ENCODE measurements around the gene ALS2CL. TPM values are rescaled to one million over a fixed set of nuclear protein-coding genes. Genes with fewer than 3 reads are reported as not detected.
"Not testable (repeated sequence)": the region's sequence is repeated elsewhere in the genome, so short reads cannot be mapped to it uniquely, and the experiment has no call there.

ALS2CL gene, protein sequence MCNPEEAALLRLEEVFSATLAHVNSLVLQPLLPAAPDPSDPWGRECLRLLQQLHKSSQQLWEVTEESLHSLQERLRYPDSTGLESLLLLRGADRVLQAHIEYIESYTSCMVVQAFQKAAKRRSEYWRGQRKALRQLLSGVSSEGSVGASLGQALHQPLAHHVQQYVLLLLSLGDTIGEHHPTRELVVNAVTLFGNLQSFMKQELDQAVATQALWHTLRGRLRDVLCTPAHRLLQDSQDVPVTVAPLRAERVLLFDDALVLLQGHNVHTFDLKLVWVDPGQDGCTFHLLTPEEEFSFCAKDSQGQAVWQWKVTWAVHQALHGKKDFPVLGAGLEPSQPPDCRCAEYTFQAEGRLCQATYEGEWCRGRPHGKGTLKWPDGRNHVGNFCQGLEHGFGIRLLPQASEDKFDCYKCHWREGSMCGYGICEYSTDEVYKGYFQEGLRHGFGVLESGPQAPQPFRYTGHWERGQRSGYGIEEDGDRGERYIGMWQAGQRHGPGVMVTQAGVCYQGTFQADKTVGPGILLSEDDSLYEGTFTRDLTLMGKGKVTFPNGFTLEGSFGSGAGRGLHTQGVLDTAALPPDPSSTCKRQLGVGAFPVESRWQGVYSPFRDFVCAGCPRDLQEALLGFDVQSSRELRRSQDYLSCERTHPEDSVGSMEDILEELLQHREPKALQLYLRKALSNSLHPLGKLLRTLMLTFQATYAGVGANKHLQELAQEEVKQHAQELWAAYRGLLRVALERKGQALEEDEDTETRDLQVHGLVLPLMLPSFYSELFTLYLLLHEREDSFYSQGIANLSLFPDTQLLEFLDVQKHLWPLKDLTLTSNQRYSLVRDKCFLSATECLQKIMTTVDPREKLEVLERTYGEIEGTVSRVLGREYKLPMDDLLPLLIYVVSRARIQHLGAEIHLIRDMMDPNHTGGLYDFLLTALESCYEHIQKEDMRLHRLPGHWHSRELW
- total RNA-seq = 1 to 10 TPM in 1 of 3 donors, under 1 TPM in 2; 0.07 to 1.3 (median 0.70) TPM
- 0.50 TPM for total RNA-seq (2013)

DNA sequence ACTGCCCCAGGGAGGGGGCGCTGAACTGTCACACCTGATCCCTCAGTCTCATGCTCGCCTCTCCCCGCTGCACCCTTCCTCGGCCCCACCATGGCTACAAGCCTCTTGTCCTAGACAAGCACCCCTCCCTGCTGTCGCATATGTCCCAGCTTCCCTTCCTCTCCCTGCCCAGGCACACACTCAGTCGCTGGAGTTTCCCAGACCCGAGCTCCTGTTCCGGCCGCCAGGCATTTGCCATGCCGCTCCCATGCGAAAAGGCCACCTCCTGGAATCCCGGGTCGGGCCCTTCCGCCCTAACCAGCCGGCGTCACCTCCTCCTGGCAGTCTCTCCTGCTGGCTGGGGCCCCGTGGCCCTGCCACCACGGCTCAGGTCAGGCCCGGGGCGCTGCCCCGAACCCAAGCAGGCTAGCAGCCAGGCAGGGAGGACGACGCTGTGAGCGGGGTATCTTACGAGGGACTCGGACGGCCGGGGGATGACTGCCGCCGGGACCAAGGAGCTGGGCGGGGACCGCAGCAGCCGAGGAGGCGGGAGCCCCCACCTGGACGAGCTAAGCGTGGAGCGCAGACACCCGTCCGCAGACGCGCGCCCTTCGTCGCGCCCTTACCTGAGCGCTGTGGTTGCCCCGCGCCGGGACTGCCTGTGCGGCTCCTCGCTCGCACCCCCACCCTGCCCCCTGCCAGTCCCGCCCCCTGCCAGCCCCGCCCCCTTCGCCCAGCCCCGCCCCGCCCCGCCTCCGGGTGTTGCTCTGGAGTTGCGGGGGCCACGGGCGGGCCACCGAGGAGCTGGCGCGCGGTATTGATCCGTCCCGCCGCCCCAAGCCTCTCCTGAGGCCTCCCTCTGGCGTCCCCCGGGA lies at the start of gene ALS2CL:
Gene ALS2CL (minus strand): TSS at position 642 of the 854 bp plus-strand sequence. CDS start 4,239 bp downstream, outside the sequence.
- H3K36me3 ChIP-seq (ENCODE audit: control insufficient read depth, insufficient read depth, low read length) = no peaks in the 10 kb centered on the region
- ATAC-seq (peak; percentile 75 to 77 (median 77)), DNase-seq (peak; percentile 43 to 86)
- Mint-ChIP-seq H3K36me3 (no peaks in the 10 kb centered on the region), H3K4me3 (peak within 1 kb of the TSS; percentile 74), H3K27ac (peak within 1 kb of the TSS in 1 of 2 donors; percentile 70), H3K9me3 (no peaks in the 10 kb centered on the region), H3K27me3 (ENCODE audit: low read depth in 2 of 2) (peaks cover 0 to 15% of the 10 kb centered on the region in 2 donors), H3K4me1 (peaks cover 4 to 32% of the 10 kb centered on the region in 2 donors)
- H3K27ac ChIP-seq (ENCODE audit: low read length) = no peak within 1 kb of the TSS
- H3K4me3 ChIP-seq (ENCODE audit: low read length) = peak within 1 kb of the TSS; percentile 41
- H3K4me1 ChIP-seq (ENCODE audit: control insufficient read depth, insufficient read depth, low read length) = peaks cover 43% of the 10 kb centered on the region
- under 1% methylated on average over 71 of the region's 71 CpGs for WGBS (ENCODE audit: insufficient coverage)
- no peaks in the 10 kb centered on the region for H3K9me3 ChIP-seq (ENCODE audit: control insufficient read depth, insufficient read depth, low read length)
- H3K27me3 ChIP-seq (ENCODE audit: control insufficient read depth, insufficient read depth, low read length) = peaks cover 13% of the 10 kb centered on the region
- TF ChIP-seq, protein P1, sequence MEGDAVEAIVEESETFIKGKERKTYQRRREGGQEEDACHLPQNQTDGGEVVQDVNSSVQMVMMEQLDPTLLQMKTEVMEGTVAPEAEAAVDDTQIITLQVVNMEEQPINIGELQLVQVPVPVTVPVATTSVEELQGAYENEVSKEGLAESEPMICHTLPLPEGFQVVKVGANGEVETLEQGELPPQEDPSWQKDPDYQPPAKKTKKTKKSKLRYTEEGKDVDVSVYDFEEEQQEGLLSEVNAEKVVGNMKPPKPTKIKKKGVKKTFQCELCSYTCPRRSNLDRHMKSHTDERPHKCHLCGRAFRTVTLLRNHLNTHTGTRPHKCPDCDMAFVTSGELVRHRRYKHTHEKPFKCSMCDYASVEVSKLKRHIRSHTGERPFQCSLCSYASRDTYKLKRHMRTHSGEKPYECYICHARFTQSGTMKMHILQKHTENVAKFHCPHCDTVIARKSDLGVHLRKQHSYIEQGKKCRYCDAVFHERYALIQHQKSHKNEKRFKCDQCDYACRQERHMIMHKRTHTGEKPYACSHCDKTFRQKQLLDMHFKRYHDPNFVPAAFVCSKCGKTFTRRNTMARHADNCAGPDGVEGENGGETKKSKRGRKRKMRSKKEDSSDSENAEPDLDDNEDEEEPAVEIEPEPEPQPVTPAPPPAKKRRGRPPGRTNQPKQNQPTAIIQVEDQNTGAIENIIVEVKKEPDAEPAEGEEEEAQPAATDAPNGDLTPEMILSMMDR (IDR thresholded peaks at IDR 0.05) = no peak
- intact Hi-C loops (cut with micrococcal nuclease) = no loop called here

DNA sequence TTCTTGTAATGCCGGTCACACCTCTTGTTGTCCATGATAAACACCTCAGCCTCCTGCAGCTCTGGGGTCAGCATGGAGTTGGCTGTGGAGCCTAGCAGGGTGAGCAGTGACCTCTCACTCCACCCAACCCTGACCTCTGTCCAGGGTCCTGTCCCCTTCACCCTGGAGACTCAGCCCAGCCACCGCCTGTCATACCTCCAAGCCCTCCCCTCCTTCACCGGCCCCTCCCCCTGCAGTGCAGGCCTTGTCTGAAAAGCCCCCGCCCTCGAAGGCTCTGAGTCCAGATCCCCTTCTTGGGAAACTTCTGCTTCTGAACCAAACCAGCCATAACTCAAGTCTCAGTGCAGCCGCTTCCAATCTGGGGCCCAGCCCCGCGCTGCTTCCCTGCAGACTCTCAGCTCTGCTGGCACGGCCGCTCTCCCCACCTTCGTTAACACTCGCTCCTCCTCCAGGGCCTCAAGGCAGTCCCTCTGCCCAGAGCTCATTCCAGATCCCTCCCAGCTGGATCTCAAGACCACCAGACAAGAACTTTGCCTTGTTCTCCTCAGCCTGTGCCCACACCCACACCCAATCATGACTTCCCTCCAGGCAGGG lies 49.6 kb upstream of the ALS2CL start:
- H3K4me1 Mint-ChIP-seq = no peaks in the 10 kb centered on the region
- no peak for DNase-seq
- Histone ChIP-seq H3K27me3 (ENCODE audit: control insufficient read depth, insufficient read depth, low read length) (no peaks in the 10 kb centered on the region), H3K27ac (ENCODE audit: low read length) (no peak overlapping the region), H3K4me1 (ENCODE audit: control insufficient read depth, insufficient read depth, low read length) (no peaks in the 10 kb centered on the region), H3K9me3 (ENCODE audit: control insufficient read depth, insufficient read depth, low read length) (no peaks in the 10 kb centered on the region), H3K36me3 (ENCODE audit: control insufficient read depth, insufficient read depth, low read length) (no peaks in the 10 kb centered on the region), H3K4me3 (ENCODE audit: low read length) (no peak overlapping the region)
- TF ChIP-seq, protein P1 (IDR thresholded peaks at IDR 0.05) = no peak
- no peaks in the 10 kb centered on the region for H3K9me3 Mint-ChIP-seq
- 82% methylated on average over 12 of the region's 12 CpGs for WGBS (ENCODE audit: insufficient coverage)
- H3K36me3 Mint-ChIP-seq = no peaks in the 10 kb centered on the region
- H3K27me3 Mint-ChIP-seq (ENCODE audit: low read depth in 2 of 2) = peaks cover 0 to 8% of the 10 kb centered on the region in 2 donors
- H3K4me3 Mint-ChIP-seq = no peak overlapping the region
- ATAC-seq = peak in 1 of 3 donors; percentile 30
- no peak overlapping the region for H3K27ac Mint-ChIP-seq
- intact Hi-C loops (cut with micrococcal nuclease) = no loop called here

DNA sequence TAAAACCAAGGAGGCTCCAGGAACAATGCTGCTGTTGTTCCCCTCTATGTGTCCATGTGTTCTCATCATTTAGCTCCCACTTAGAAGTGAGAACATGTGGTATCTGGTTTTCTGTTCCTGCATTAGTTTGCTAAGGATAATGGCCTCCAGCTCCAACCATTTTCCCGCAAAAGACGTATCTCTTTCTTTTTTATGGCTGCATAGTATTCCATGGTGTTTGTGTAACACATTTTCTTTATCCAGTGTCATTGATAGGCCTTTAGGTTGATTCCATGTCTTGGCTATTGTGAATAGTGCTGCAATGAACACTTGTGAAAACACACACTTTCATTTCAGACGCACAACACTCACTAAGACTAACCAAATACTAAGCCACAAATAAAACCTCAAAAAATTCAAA lies 46.1 kb upstream of the ALS2CL start:
- H3K27ac ChIP-seq (ENCODE audit: low read length); H3K27ac Mint-ChIP-seq; H3K27me3 ChIP-seq (ENCODE audit: control insufficient read depth, insufficient read depth, low read length); H3K9me3 ChIP-seq (ENCODE audit: control insufficient read depth, insufficient read depth, low read length); DNase-seq; H3K4me3 Mint-ChIP-seq; H3K36me3 ChIP-seq (ENCODE audit: control insufficient read depth, insufficient read depth, low read length); intact Hi-C loops (cut with micrococcal nuclease); H3K4me1 ChIP-seq (ENCODE audit: control insufficient read depth, insufficient read depth, low read length); H3K36me3 Mint-ChIP-seq; H3K27me3 Mint-ChIP-seq (ENCODE audit: low read depth in 2 of 2); ATAC-seq; H3K9me3 Mint-ChIP-seq; H3K4me3 ChIP-seq (ENCODE audit: low read length); H3K4me1 Mint-ChIP-seq: not testable (repeated sequence)
- 100% methylated on average over 2 of the region's 3 CpGs for WGBS (ENCODE audit: insufficient coverage)
